ENCODE results near the gene SH3BP4.

The SH3BP4 gene

GRCh38 chr2:234945339-234945873 lies 6.4 kb upstream of the SH3BP4 start:
- no peak for DNase-seq

GRCh38 chr2:234947556-234947955 lies 4.3 kb upstream of the SH3BP4 start:
- DNase-seq, result no peak

GRCh38 chr2:234949762-234950434 lies 1.9 kb upstream of the SH3BP4 start:
- no peak for DNase-seq

GRCh38 chr2:234950435-234950729 lies 1.4 kb upstream of the SH3BP4 start:
- DNase-seq, result no peak

- no peak for DNase-seq
Observed at GRCh38 chr2:234950730-234951663, 820 bp upstream of the SH3BP4 start.

GRCh38 chr2:234952270-234953115 lies 676 bp downstream of the SH3BP4 start:
- no peak for DNase-seq

GRCh38 chr2:234953116-234954031 lies 1.6 kb downstream of the SH3BP4 start:
- no peak for DNase-seq

- DNase-seq, result no peak
Observed at GRCh38 chr2:234954551-234954992, 2.8 kb downstream of the SH3BP4 start.

- no peak for DNase-seq
Observed at GRCh38 chr2:234955091-234955591, 3.3 kb downstream of the SH3BP4 start.

GRCh38 chr2:234955971-234956509 lies 4.2 kb downstream of the SH3BP4 start:
- DNase-seq, result no peak

GRCh38 chr2:234957834-234958135 lies 6.0 kb downstream of the SH3BP4 start:
- DNase-seq, result no peak

GRCh38 chr2:234958311-234958710 lies 6.5 kb downstream of the SH3BP4 start:
- no peak for DNase-seq

GRCh38 chr2:234958746-234959395 lies 7.1 kb downstream of the SH3BP4 start:
- no peak for DNase-seq

GRCh38 chr2:234960175-234961088 lies 8.6 kb downstream of the SH3BP4 start:
- DNase-seq, result no peak

- DNase-seq, result no peak
Observed at GRCh38 chr2:234961784-234962183, 10.0 kb downstream of the SH3BP4 start.

GRCh38 chr2:234963773-234964615 lies 12.2 kb downstream of the SH3BP4 start:
- DNase-seq, result no peak

GRCh38 chr2:234964631-234965461 lies 13.0 kb downstream of the SH3BP4 start:
- DNase-seq, result no peak

- DNase-seq, result no peak
Observed at GRCh38 chr2:234966340-234966739, 14.5 kb downstream of the SH3BP4 start.
